Measurements from ENCODE around the gene IGF2BP3. TPM values are rescaled to one million over a fixed set of nuclear protein-coding genes. Genes with fewer than 3 reads are reported as not detected.
"Not testable (repeated sequence)": the region's sequence is repeated elsewhere in the genome, so short reads cannot be mapped to it uniquely, and the experiment has no call there.

IGF2BP3 gene
- total RNA-seq, 4 donors from 2014 or later, result 0.32 to 2.3 (median 1.4) TPM

DNA sequence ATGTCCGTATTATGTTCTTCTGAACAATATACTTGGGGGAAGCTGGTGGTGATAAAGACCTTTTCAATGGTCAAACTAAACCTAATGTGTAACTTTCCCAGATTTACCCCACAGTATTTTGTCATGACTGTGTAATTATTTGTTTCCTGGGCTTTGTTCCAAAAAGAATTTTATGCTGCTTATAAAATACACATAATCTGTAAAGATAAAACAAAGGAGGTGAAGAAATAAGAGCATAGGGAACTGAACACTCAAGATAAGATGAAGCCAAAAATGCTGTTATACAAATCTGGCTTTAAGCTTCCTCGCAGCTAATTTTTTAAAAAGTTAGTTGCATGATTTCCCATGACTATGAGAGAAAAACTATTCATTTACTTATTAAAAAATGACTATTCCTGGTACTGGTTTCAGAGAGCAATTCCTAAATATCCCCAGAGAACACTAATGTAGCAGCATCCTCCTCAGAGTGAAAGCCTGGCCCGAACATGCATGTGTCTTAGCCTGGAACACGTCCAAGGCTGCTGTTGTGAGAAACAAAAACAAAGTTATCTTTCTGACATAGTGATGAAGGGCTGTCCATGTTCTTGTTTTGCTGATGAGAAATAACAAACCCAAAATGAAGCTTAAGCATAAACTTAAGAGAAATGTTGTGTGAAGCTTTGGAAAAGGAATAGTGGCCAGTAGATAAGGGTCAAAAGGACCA, 137.2 kb downstream of the IGF2BP3 start:
- TF ChIP-seq, protein P1, sequence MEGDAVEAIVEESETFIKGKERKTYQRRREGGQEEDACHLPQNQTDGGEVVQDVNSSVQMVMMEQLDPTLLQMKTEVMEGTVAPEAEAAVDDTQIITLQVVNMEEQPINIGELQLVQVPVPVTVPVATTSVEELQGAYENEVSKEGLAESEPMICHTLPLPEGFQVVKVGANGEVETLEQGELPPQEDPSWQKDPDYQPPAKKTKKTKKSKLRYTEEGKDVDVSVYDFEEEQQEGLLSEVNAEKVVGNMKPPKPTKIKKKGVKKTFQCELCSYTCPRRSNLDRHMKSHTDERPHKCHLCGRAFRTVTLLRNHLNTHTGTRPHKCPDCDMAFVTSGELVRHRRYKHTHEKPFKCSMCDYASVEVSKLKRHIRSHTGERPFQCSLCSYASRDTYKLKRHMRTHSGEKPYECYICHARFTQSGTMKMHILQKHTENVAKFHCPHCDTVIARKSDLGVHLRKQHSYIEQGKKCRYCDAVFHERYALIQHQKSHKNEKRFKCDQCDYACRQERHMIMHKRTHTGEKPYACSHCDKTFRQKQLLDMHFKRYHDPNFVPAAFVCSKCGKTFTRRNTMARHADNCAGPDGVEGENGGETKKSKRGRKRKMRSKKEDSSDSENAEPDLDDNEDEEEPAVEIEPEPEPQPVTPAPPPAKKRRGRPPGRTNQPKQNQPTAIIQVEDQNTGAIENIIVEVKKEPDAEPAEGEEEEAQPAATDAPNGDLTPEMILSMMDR (IDR thresholded peaks at IDR 0.05), result no peak
- no peak for DNase-seq (ENCODE audit: low spot score)
- ATAC-seq (ENCODE audit: low FRiP score), result peak; percentile 34

DNA sequence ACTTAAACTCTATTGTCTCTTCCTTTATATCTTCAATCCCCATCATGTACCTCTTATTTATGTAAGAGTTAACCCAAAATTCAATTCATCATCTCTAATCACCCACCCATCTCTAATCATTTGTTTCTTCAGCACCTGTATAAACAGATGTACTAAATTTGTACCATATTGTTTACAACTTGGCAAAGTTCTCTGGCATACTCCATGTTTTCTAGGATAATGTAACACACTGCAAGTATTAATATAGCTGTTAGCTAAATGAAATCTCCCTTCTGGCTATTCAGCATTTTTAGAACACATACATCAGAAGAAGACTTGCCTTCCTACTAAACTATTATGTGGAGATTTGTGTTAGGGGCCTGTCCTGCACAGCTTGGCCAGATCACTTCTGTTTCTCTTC, 138.1 kb downstream of the IGF2BP3 start:
- no peak for DNase-seq (ENCODE audit: low spot score)
- ATAC-seq (ENCODE audit: low FRiP score), result no peak
- TF ChIP-seq, protein P1 (IDR thresholded peaks at IDR 0.05), result no peak

DNA sequence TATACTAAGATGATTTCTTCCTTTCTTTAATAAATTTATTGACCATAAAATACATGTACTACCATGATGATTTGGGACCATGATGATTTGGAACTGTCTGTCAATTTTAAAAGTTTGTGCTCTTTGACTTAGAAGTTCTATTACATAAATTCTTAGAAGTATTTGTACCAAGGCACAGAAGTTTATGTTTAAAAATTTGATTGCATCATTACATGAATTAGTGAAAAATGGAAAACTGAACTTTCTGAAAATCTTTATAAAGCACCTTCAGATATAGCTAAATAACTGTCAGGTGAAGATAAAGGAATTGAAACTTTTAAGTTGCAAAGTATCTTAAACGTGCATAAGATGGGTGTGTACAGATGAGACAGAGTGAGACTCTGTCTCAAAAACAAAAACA, 139.2 kb downstream of the IGF2BP3 start:
- TF ChIP-seq, protein P1 (IDR thresholded peaks at IDR 0.05), result no peak
- DNase-seq (ENCODE audit: low spot score) (no peak), ATAC-seq (ENCODE audit: low FRiP score) (no peak)

DNA sequence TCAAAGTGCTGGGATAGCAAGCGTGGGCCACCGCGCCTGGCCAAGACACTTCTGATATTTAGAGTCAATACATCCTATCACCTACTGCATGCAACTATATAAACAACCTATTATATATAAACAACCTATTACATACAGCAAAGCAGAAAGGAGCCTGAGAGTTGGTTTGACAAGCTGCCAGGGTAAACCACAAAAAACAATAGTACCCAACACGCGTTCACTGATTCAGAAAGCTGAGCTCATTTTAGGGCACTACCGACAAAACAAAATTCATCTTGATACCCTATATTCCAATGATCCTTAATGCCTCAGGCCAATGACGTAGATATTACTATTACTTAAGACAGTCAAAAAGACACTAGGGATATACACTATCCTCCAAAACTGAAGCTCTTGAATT, 154.9 kb downstream of the IGF2BP3 start:
- no peak for ATAC-seq (ENCODE audit: low FRiP score)
- TF ChIP-seq, protein P1 (IDR thresholded peaks at IDR 0.05), result no peak
- DNase-seq (ENCODE audit: low spot score), result no peak

DNA sequence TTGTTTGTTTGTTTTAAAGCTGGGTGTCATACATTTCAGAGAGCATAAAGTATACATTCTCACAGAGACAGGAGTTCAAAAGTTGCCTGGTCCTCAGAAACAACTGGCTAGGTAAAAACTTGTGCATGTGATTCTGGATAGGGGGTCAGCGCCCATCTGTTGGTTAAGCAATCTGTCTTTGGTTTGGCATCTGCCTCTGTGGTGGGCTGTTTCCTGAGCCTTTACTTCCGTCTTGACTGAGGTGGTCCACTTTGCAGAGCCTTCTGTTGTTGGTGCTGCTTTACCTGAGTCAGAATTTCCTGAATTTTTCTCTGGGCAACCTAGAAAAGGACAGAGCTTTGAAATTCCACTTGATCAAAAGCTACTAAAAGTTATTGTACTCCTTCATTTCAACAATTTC, 158.2 kb downstream of the IGF2BP3 start:
- not testable (repeated sequence) for DNase-seq (ENCODE audit: low spot score); ATAC-seq (ENCODE audit: low FRiP score)

- ATAC-seq (ENCODE audit: low FRiP score), result no peak
- no peak for DNase-seq (ENCODE audit: low spot score)
- TF ChIP-seq, protein P1 (IDR thresholded peaks at IDR 0.05), result no peak
Observed at GRCh38 chr7:23308754-23309153, 161.5 kb downstream of the IGF2BP3 start.

DNA sequence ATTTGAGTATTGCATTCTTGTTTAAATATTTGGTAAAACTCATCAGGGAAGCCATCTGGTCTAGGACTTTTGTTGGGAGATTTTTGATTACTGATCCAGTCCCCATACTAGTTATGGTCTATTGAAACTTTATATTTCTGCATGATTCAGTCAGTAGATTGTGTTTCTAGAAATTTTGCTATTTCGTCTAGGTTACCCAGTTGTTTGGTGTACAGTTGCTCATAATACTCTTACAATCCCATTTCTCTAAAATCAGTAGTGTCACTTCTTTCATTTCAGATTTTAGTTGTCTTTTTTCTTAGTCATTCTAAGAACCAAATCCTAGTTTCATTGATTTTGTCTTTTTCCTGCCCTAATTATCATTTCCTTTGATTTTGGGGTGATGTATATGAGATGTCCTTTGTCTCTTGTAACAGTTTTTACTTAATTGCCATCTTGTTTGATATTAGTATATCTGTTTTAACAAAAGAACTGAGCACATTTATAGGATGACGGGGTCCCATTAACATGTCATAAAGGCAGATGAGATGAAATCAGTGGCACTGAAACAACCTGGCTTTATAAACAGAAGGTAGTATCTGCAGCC, 163.3 kb downstream of the IGF2BP3 start:
- TF ChIP-seq, protein P1 (IDR thresholded peaks at IDR 0.05), result no peak
- no peak for DNase-seq (ENCODE audit: low spot score)
- ATAC-seq (ENCODE audit: low FRiP score), result no peak
